Keratinocyte (primary cell): Measurements from ENCODE around the gene STUB1. TPM values are rescaled to one million over a fixed set of nuclear protein-coding genes. Genes with fewer than 3 reads are reported as not detected.

Experiments used
- DNase-seq: peaks from one replicate; pipeline ENCODE4 v3.0.0-alpha.2; 2011; ENCODE audit warnings: low read depth, missing footprints, low spot score
- FAIRE-seq: peaks from 2 replicates; lab custom pipeline; 2011; peaks lifted over from hg19 to GRCh38; lab: Jason Lieb, UNC
- H2AFZ ChIP-seq: 2 replicates; pipeline ENCODE4 v1.6.0; 2012; ENCODE audit warnings: low read length, control low read depth, inconsistent platforms; ENCODE audit not compliant: control insufficient read depth
- H3K27ac ChIP-seq: 2 replicates; pipeline ENCODE4 v1.5.1; 2011; ENCODE audit warnings: low read length; ENCODE audit not compliant: control insufficient read depth, insufficient read depth
- H3K27me3 ChIP-seq: 3 replicates; pipeline ENCODE4 v1.6.0; 2011; ENCODE audit warnings: low read length; ENCODE audit not compliant: control insufficient read depth, insufficient read depth; ENCODE audit errors: extremely low read depth
- H3K36me3 ChIP-seq, 2 experiments: 2 replicates in 1 of 2; 3 replicates in 1 of 2; pipeline ENCODE4 v1.5.1; 2011; ENCODE audit warnings: low read length in 2 of 2, mild to moderate bottlenecking in 1 of 2; ENCODE audit not compliant: control insufficient read depth in 2 of 2, insufficient read depth in 2 of 2; ENCODE audit errors: extremely low read depth in 1 of 2
- H3K4me1 ChIP-seq: 3 replicates; pipeline ENCODE4 v1.5.1; 2011; ENCODE audit warnings: low read length; ENCODE audit not compliant: control insufficient read depth, insufficient read depth; ENCODE audit errors: extremely low read depth
- H3K4me2 ChIP-seq: 3 replicates; pipeline ENCODE4 v1.6.0; 2011; ENCODE audit warnings: low read depth, low read length; ENCODE audit not compliant: control insufficient read depth, insufficient read depth; ENCODE audit errors: extremely low read depth
- H3K4me3 ChIP-seq, 3 experiments: fragments of 200-600 bp in 1 of 3; sonication (generic) in 1 of 3; 2 replicates in 2 of 3; 3 replicates in 1 of 3; pipeline ENCODE4 v1.5.1; 2011 to 2016; ENCODE audit warnings: low read length in 3 of 3, mild to moderate bottlenecking in 3 of 3, control low read depth in 2 of 3, inconsistent platforms in 1 of 3, low read depth in 1 of 3, mixed read lengths in 1 of 3, mixed run types in 1 of 3, moderate library complexity in 1 of 3; ENCODE audit not compliant: control insufficient read depth in 2 of 3, insufficient read depth in 2 of 3; ENCODE audit errors: extremely low read depth in 1 of 3
- H3K79me2 ChIP-seq: 2 replicates; pipeline ENCODE4 v1.6.0; 2012; ENCODE audit warnings: low read length; ENCODE audit not compliant: control insufficient read depth, insufficient read depth
- H3K9ac ChIP-seq: 3 replicates; pipeline ENCODE4 v1.6.0; 2011; ENCODE audit warnings: low read length; ENCODE audit not compliant: control insufficient read depth, insufficient read depth; ENCODE audit errors: extremely low read depth
- H3K9me1 ChIP-seq: 3 replicates; pipeline ENCODE4 v1.6.0; 2011; ENCODE audit warnings: low read length; ENCODE audit not compliant: control insufficient read depth, insufficient read depth; ENCODE audit errors: extremely low read depth
- H3K9me3 ChIP-seq: 2 replicates; pipeline ENCODE4 v1.5.1; 2012; ENCODE audit warnings: low read depth, low read length; ENCODE audit not compliant: control insufficient read depth
- H4K20me1 ChIP-seq: 3 replicates; pipeline ENCODE4 v1.6.0; 2011; ENCODE audit warnings: low read length; ENCODE audit not compliant: control insufficient read depth, insufficient read depth; ENCODE audit errors: extremely low read depth
- CTCF ChIP-seq, 3 experiments: IDR thresholded peaks in 1 of 3; conservative IDR thresholded peaks in 1 of 3; optimal IDR thresholded peaks in 1 of 3; 2 replicates in 2 of 3; 3 replicates in 1 of 3; pipeline versions ENCODE3 to v1.5.1; 2011; ENCODE audit warnings: low read length in 3 of 3, mild to moderate bottlenecking in 3 of 3, moderate library complexity in 2 of 3, control low read depth in 1 of 3, inconsistent platforms in 1 of 3; ENCODE audit not compliant: insufficient read depth in 2 of 3; ENCODE audit errors: extremely low read depth in 1 of 3
- EZH2 ChIP-seq: IDR thresholded peaks from one replicate; pipeline ENCODE4 v1.6.1; 2012; ENCODE audit warnings: inconsistent platforms, mild to moderate bottlenecking, low read length, moderate library complexity
- dilution Hi-C: fragments of 300-500 bp; cut with MboI; formaldehyde crosslinking; loops from one replicate; pipeline ENCODE4 v1.7.0; 2020; ENCODE audit warnings: low sequenced_read_pairs; ENCODE audit not compliant: extremely low pct_ligation_motif_present
- polyA plus RNA-seq, 5 experiments: library from polyadenylated mRNA; depleted of rRNA in 3 of 5; stranded (reverse) in 3 of 5; stranded (forward) in 1 of 5; unstranded in 1 of 5; fragments of >200 nt; gene quantifications; 1 replicate in 1 of 5; 2 replicates in 3 of 5; 3 replicates in 1 of 5; pipeline versions ENCODE4 v1.2.1 to v1.2.3, GENCODE V29; 2011 to 2012; ENCODE audit warnings: missing spikeins in 2 of 5, low read depth in 1 of 5, low replicate concordance in 1 of 5

Gene STUB1
- polyA plus RNA-seq, 1 donor (not counting 4 experiments of a cell fraction or from before 2014, with no cell fraction given) = 124 TPM

- H3K9me1 ChIP-seq = no peaks in the 10 kb centered on the region
- no peak for TF ChIP-seq CTCF (optimal IDR thresholded peaks at IDR 0.05 in 1 of 3, IDR thresholded peaks at IDR 0.05 in 1 of 3, conservative IDR thresholded peaks at IDR 0.05 in 1 of 3; ENCODE audit: extremely low read depth in 1 of 3, insufficient read depth in 2 of 3, low read length in 3 of 3)
- no peak for TF ChIP-seq EZH2
- H3K4me3 ChIP-seq = no peak overlapping the region
- H3K4me1 ChIP-seq = peaks cover 10% of the 10 kb centered on the region
- H2AFZ ChIP-seq = no peak overlapping the region
- H3K9ac ChIP-seq = no peak overlapping the region
- no peak overlapping the region for H3K27ac ChIP-seq
- H3K4me2 ChIP-seq = no peak overlapping the region
- no peaks in the 10 kb centered on the region for H3K9me3 ChIP-seq
- DNase-seq (no peak), FAIRE-seq (no peak)
- H4K20me1 ChIP-seq = no peaks in the 10 kb centered on the region
- dilution Hi-C loops = no loop called here
- H3K79me2 ChIP-seq = peaks cover 8% of the 10 kb centered on the region
- H3K36me3 ChIP-seq = peaks cover 2 to 10% of the 10 kb centered on the region in 2 experiments
- no peaks in the 10 kb centered on the region for H3K27me3 ChIP-seq
Observed at GRCh38 chr16:631808-632358, 48.3 kb upstream of the STUB1 start.

GRCh38 chr16:632486-633335 lies 47.5 kb upstream of the STUB1 start:
- H3K9ac ChIP-seq = no peak overlapping the region
- no peak overlapping the region for H3K4me3 ChIP-seq
- H3K4me2 ChIP-seq = no peak overlapping the region
- H3K36me3 ChIP-seq = peaks cover 2 to 10% of the 10 kb centered on the region in 2 experiments
- DNase-seq = no peak
- no peaks in the 10 kb centered on the region for H4K20me1 ChIP-seq
- TF ChIP-seq EZH2 = no peak
- no peak for TF ChIP-seq CTCF (optimal IDR thresholded peaks at IDR 0.05 in 1 of 3, IDR thresholded peaks at IDR 0.05 in 1 of 3, conservative IDR thresholded peaks at IDR 0.05 in 1 of 3; ENCODE audit: extremely low read depth in 1 of 3, insufficient read depth in 2 of 3, low read length in 3 of 3)
- H3K27ac ChIP-seq = no peak overlapping the region
- peaks cover 8% of the 10 kb centered on the region for H3K4me1 ChIP-seq
- H3K79me2 ChIP-seq = peaks cover 8% of the 10 kb centered on the region
- no peak for FAIRE-seq
- dilution Hi-C loops = no loop called here
- no peaks in the 10 kb centered on the region for H3K9me3 ChIP-seq
- no peaks in the 10 kb centered on the region for H3K9me1 ChIP-seq
- H2AFZ ChIP-seq = no peak overlapping the region
- H3K27me3 ChIP-seq = no peaks in the 10 kb centered on the region
